Endothelial cell of umbilical vein (primary cell): Measurements from ENCODE around the gene CBLC.

ENCODE experiments used
- CTCF ChIP-seq, 2 donors: IDR thresholded peaks; 1 replicate in 1 of 2; 2 replicates in 1 of 2; pipeline ENCODE4 v1.5.1; 2011; ENCODE audit warnings: low read length in 2 of 2, mild to moderate bottlenecking in 2 of 2, moderate library complexity in 2 of 2, control low read depth in 1 of 2, inconsistent platforms in 1 of 2, low read depth in 1 of 2; ENCODE audit not compliant: insufficient read depth in 1 of 2; ENCODE audit errors: extremely low read depth in 1 of 2
- EZH2 ChIP-seq: IDR thresholded peaks from 2 replicates; pipeline ENCODE4 v1.6.1; 2012; ENCODE audit warnings: borderline replicate concordance, low read depth, mild to moderate bottlenecking, moderate library complexity, low read length, inconsistent platforms; ENCODE audit not compliant: severe bottlenecking
- FOS ChIP-seq: IDR thresholded peaks from 2 replicates; pipeline ENCODE4 v1.6.1; 2011; ENCODE audit warnings: mild to moderate bottlenecking, low read length, moderate library complexity, borderline replicate concordance; ENCODE audit not compliant: insufficient read depth
- JUN ChIP-seq: IDR thresholded peaks from 2 replicates; pipeline ENCODE4 v1.6.1; 2011; ENCODE audit warnings: borderline replicate concordance, low read depth; ENCODE audit not compliant: insufficient read length, insufficient read depth
- MAX ChIP-seq: IDR thresholded peaks from 2 replicates; pipeline ENCODE4 v1.6.1; 2011; ENCODE audit not compliant: insufficient read depth, insufficient read length
- MYC ChIP-seq: IDR thresholded peaks from one replicate; pipeline ENCODE4 v1.6.1; 2011; ENCODE audit warnings: mild to moderate bottlenecking, low read depth, low read length
- POLR2A ChIP-seq: IDR thresholded peaks from 2 replicates; pipeline ENCODE4 v1.6.1; 2012; ENCODE audit warnings: low read depth, mild to moderate bottlenecking, control low read depth, low read length
- POLR2AphosphoS5 ChIP-seq: IDR thresholded peaks from 2 replicates; pipeline ENCODE4 v1.6.1; 2012; ENCODE audit warnings: low read depth, mild to moderate bottlenecking, control low read depth, low read length, moderate library complexity; ENCODE audit not compliant: insufficient read depth

GRCh38 chr19:44812142-44812718, 34.5 kb downstream of the CBLC start:
- TF ChIP-seq CTCF (IDR thresholded peaks at IDR 0.05; ENCODE audit: extremely low read depth in 1 of 2, insufficient read depth in 1 of 2, low read depth in 1 of 2, low read length in 2 of 2), result no peak
- TF ChIP-seq POLR2AphosphoS5, result no peak
- no peak for TF ChIP-seq MAX
- TF ChIP-seq POLR2A, result no peak
- no peak for TF ChIP-seq FOS
- TF ChIP-seq MYC, result no peak
- no peak for TF ChIP-seq EZH2
- TF ChIP-seq JUN, result no peak
